Smooth muscle cell of the brain vasculature (primary cell): ENCODE data around the gene NPIPB12.
"Not testable (repeated sequence)": the region's sequence is repeated elsewhere in the genome, so short reads cannot be mapped to it uniquely, and the experiment has no call there.

Experiments
- DNase-seq: peaks from one replicate; pipeline ENCODE4 v3.0.0-alpha.2; 2012; ENCODE audit warnings: low read depth, low spot score

Gene NPIPB12

DNA sequence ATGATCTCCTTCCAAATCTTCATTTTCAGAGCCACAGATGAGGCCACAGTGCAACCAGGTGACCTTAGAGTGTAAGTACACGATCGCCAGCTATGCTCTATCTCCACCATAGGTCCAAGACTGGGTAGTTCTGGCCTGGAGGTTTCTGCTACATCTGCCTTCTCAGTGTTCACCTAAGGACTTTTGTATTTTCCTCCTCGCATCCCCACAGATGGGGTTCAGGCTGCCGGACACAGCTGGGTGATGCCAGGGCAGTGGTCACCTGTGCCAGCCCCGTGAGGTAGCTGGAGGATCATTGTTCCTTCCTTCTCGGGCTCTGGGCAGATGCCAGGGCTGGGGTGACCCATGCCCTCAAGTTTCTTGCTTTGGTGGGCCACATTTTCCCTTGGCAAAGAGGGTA is at the start of gene NPIPB12:
NPIPB12 (minus strand) TSS at position 101 of the 400 bp plus-strand sequence.
- DNase-seq, result not testable (repeated sequence)

DNA sequence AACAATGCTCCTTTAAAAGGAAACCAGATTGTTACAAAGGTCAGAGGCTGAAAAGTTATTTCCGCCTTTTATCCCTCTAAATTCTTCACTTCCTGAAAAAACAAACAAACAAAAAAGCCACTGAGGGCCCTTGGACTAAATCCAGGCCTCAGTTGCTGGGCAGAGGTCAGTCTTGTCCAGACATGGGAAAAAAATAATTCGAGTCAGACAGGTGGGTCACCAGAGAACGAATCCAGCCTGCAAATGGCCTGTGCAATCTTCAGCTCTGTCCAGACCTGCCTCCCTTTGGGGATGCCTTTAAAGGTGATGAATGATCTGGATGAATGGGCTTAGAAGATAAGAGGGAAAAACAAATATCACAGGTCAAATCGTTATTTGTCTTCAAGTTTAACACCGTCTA is 15.3 kb upstream of the NPIPB12 start:
- not testable (repeated sequence) for DNase-seq

DNA sequence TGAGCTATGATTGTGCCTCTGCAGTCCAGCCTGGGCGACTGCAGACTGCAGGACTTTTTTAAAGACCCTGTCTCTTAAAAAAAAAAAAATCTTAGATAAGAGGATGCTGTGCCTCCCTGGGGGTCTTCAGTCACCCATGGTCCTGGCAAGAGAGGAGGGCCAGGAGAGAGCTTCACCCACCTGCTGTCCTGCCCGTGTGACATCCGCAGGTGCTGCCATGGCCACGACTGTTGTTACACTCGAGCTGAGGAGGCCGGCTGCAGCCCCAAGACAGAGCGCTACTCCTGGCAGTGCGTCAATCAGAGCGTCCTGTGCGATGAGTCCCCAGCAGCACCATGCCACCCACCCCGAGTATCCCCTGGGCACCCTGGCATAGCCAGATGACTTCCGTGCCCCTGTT is 23.9 kb downstream of the NPIPB12 start:
- not testable (repeated sequence) for DNase-seq

DNA sequence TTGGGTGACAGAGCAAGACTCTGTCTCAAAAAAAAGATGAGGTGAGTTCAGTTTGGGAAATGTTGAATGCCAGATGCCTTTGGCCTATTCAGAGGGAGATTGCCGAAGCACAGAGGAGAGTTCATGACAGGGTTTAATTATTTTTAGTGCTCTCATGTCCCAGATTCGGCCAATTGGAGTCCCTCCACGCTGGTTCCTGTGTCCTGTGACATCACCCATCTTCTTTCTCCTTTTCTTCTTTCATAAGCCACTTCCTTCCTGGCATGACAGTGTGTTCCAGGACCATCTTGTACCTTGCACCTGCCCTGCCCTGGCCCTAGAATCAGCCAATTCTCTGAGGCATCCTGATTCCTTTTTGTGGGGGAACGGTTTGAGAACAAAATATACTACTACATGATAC is 34.1 kb downstream of the NPIPB12 start:
- DNase-seq, result not testable (repeated sequence)

DNA sequence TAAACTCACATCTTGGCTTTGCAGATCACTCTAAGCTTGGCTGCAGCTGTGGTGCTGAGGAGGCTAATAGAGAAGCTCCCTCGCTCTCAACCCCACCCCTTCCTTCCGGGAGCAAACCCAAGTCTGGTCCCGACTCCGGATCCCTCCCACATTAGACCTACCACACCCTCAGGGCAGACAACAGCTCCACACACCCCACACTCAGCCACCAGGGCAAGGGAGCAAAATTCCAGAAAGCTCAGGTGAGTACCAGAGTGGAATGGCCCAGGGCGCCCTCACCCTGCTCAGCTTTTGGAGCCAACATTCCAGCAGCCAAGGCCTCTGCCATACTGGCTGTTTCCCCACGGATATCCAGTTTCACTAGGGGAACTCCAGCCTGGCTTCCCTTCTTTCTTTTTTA is 36.5 kb downstream of the NPIPB12 start:
- not testable (repeated sequence) for DNase-seq

DNA sequence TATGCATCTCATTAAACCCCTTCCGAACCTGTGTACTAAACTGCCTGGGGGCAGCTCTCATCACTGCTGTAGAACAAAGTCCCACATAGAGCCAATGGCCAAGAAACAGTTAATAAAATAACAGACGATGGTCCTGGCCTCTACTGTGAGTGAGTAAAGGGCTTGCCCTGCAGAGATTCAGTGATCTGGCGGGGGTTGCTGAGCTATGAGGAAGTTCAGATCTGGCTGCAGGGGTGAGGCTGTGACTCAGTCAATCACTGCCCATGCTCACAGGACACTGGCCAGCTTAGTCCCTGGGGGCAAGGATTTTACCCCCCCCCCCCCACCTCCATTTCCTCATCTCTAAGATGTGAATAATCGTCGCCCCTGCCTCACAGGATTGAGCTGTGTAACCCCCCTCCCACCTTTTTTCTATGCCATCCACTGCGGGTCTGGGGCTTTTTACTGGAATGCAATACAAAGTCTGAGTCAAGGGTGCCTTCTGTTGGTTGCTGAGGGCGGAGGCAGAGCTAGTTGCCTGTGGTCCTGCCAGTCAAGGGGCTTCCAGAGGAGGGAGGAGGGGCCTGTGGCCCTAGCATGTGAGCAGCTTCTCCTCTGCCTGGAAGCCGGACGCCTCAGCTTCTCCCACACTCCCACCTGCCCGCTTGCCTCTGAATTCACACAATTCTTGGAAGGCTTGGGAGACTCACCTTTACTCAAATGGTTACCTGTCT is 38.4 kb downstream of the NPIPB12 start:
- not testable (repeated sequence) for DNase-seq

DNA sequence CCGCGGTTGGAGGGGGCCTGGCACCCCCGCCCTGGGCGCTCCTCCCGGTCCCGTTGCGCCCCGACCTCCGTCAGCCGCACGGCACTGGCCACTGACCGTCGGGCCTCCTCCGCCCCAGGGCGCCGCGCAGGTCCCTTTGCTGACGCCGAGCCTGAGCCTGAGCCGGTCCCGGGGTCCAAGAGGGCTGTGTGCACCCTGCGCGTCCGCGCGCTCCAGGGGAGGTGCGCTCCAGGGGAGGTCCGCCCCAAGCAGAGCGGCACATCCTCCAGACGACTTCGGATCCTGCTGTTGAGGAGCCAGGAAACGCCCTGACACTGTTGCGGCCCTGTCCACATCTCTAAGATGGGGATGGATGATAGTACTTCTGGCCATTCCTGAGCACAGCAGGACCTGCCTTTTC is 39.3 kb downstream of the NPIPB12 start:
- DNase-seq, result not testable (repeated sequence)

DNA sequence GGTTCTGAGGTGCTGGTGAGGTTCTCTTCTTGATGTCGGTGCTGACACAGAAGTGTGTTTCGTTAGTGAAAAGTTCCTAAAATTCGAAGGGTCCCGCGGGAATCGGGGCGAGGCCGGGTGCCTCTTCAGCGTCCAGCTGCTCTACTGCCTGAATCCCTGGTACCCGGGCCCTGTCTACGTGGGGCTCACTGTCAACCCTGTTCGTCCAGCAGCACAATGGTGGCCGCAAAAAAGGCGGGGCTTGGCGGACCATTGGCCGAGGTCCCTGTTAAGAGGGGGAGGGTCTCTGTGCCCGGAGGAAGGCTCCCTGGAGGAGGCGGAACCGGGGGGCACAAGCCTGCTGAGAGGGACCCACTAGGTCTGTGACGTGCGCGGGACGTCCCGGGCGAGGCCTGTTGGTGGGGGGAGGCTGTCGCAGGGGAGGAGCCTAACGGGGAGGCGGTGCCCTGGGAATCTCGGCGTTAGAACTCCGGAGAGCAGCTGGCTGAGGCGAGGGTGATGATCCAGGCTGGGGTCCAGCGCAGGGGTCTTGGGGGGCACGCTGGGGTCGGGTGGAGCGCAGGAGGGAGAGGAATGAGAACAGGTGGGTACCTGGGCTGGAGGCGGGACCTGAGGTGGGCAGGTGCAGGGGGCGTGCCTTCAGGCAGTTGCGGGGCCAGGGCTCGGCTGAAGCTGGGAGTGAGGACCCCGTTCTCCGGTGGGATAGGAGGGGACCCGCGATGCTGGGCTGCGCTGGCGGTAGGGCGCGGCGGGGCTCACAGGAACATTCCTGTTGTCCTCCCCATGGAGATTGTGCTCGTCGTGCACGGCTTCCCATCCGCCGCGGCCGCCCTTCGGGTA is 40.0 kb downstream of the NPIPB12 start:
- not testable (repeated sequence) for DNase-seq

DNA sequence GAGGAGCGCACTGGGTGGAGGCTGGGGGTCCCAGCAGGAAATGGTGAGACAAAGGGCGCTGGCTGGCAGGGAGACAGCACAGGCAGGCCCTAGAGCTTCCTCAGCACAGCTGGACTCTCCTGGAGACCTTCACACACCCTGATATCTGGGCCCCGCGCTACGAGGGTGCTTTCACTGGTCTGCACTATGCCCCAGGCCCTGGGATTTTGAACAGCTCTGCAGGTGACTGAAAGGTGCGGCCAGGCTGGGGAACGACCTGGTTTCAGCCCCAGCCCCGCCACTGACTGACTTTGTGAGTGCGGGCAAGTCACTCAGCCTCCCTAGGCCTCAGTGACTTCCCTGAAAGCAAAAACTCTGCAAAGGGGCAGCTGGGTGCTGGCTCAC is 45.6 kb downstream of the NPIPB12 start:
- DNase-seq, result not testable (repeated sequence)

DNA sequence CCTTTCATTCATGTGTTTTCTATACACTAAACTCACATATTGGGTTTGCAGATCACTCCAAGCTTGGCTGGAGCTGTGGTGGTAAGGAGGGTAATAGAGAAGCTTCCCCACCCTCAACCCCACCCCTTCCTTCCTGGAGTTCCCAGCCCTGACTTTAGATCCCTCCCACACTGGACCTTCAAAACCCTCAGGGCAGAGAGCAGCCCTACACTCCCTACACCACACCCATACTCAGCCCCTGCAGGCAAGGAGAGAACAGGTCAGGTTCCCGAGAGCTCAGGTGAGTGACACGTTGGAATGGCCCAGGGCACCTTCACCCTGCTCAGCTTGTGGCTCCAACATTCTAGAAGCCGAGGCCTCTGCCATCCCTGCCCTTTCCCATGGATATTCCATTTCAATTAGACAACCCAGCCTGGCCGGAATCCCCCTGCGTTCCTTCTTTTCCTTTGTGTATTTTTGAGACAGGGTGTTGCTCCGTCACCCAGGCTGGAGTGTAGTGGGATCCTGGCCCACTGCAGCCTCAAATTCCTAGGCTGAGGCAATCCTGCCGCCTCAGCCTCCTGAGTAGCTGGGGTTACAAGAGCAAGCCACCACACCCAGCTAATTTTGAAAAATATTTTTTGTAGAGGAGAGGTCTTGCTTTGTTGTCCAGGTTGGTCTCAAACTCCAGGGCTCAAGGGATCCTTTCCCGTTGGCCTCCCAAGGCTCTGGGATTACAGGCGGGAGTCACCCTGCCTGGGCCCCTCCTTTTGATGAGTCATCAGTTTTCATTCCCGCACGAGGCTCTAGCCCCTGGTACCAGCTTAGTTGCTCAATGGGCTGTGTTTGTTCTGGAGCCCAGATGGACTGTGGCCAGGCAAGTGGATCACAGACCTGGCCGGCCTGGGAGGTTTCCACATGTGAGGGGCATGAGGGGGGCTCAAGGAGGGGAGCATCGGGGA is 46.2 kb downstream of the NPIPB12 start, which contains the start of gene SULT1A4:
SULT1A4 (plus strand) TSS at position 208 of the 941 bp plus-strand sequence. CDS start 1,473 bp downstream, outside the sequence.
- not testable (repeated sequence) for DNase-seq

DNA sequence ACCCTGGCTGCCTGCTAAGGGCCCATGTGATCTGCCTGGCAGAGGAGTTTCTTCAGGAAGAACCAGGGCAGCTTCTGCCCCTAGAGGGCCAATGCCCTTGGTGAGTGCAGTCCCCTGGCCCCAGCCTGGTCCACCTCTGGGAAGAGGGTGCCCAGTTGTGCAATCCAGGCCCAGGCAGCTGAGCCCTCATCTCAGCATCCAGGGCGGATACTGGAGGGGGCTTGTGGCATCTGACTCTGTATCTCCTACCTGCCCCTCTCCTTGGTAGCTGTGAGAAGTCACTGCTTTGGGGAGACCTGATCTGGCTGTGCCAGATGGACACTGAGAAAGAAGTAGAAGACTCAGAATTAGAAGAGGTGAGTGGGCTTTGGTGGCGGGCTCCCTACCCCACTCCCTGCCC is 48.5 kb downstream of the NPIPB12 start:
- not testable (repeated sequence) for DNase-seq

DNA sequence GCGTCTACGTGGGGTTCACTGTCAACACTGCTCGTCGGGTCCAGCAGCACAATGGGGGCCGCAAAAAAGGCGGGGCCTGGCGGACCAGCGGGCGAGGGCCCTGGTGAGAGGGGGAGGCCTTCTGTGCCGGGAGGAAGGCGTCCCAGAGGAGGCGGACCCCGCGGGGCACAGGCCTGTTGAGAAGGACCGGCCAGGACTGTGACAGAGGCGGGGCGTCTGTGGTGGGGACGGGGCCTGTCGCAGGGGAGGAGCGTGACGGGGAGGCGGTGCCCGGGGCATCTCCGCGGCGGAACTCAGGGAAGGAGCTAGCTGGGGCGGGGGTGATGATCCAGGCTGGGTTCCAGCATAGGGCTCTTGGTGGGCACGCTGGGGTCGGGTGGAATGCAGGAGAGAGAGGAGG is 51.4 kb downstream of the NPIPB12 start:
- not testable (repeated sequence) for DNase-seq

DNA sequence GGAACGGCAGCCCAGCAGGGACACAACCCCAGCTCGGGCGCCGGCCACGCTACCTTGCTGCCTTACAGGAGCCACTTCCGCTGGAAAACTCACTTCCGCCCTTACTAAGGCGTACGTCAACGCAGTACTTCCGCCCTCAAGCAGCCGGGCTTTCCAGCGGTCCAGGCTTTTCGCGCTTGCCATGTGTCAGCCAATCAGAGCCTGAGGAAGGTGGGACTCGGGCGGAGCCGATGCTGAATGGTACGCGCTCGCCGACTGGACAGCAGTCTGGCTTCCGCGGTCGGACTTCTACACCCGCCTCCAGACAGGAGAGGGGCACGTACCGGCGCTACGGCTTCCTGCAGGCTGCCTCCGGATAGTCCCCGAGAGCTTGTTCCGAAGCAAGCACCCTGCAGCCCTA is 51.9 kb downstream of the NPIPB12 start, which contains the start of the genes BOLA2 and SLX1B:
BOLA2 (minus strand) TSS at position 83 of the 400 bp plus-strand sequence. CDS start 98 bp downstream, outside the sequence.
SLX1B (plus strand) TSS at position 265 of the 400 bp plus-strand sequence.
- not testable (repeated sequence) for DNase-seq

DNA sequence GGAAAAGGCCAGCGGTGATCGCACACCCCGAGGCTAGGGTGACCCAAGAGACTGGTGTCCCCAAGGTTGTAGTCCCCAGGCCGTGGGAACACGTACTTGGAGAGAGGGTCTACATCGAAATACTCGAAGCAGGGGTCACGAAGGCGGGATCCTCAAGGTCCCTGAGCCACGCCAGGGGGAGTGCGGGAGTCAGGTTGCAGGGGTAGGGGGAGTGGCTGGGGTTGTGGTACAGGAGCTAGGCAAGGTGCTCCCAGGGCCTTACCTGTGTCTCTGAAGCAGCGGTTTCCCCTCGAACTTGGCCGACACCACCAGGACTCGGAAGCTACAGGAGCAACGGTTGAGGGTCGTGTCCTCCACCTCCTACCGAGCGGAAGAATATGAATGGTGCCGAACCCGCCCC is 52.5 kb downstream of the NPIPB12 start:
- DNase-seq, result not testable (repeated sequence)
